Subcutaneous abdominal adipose tissue (tissue), 5 donors: ENCODE measurements around the gene DLG5.
A peak's percentile ranks its signal among the peaks of the same experiment; 100 is the strongest.

Source experiments
- H3K27ac ChIP-seq: one replicate; pipeline ENCODE4 v1.7.0; 2013; ENCODE audit warnings: low read depth, mild to moderate bottlenecking, inconsistent platforms, low read length, moderate library complexity
- H3K27me3 ChIP-seq, 5 donors: one replicate each; pipeline ENCODE4 v1.7.0; 2013; ENCODE audit warnings: low read length in 5 of 5, inconsistent platforms in 1 of 5; ENCODE audit not compliant: control insufficient read depth in 5 of 5, insufficient read depth in 4 of 5
- H3K36me3 ChIP-seq, 5 donors: one replicate each; pipeline ENCODE4 v1.7.0; 2013; ENCODE audit warnings: low read length in 5 of 5; ENCODE audit not compliant: control insufficient read depth in 5 of 5, insufficient read depth in 5 of 5
- H3K4me1 ChIP-seq, 5 donors: one replicate each; pipeline ENCODE4 v1.7.0; 2013; ENCODE audit warnings: low read length in 5 of 5, mild to moderate bottlenecking in 3 of 5, moderate library complexity in 1 of 5; ENCODE audit not compliant: control insufficient read depth in 5 of 5, insufficient read depth in 5 of 5
- H3K4me3 ChIP-seq, 5 donors: one replicate each; pipeline ENCODE4 v1.7.0; 2013; ENCODE audit warnings: low read length in 5 of 5, low read depth in 1 of 5
- H3K9ac ChIP-seq, 5 donors: one replicate each; pipeline ENCODE4 v1.7.0; 2013; ENCODE audit warnings: low read length in 5 of 5, mild to moderate bottlenecking in 4 of 5, moderate library complexity in 3 of 5
- H3K9me3 ChIP-seq, 5 donors: one replicate each; pipeline ENCODE4 v1.7.0; 2013; ENCODE audit warnings: low read length in 5 of 5; ENCODE audit not compliant: control insufficient read depth in 5 of 5
- donor health status: healthy.
- donor health status: healthy.
- donor health status: healthy.
- donor health status: healthy.
- donor health status: healthy.

Gene DLG5

GRCh38 chr10:77849039-77849664, 77.4 kb downstream of the DLG5 start:
- Histone ChIP-seq H3K27me3 (peaks cover 0 to 4% (median 0%) of the 10 kb centered on the region in 5 donors), H3K9me3 (no peaks in the 10 kb centered on the region), H3K9ac (no peak overlapping the region), H3K4me1 (peaks cover 7 to 15% (median 9%) of the 10 kb centered on the region in 5 donors), H3K36me3 (peaks cover 0 to 33% (median 29%) of the 10 kb centered on the region in 5 donors), H3K4me3 (no peak overlapping the region), H3K27ac (no peak overlapping the region)

- H3K9me3 ChIP-seq: no peaks in the 10 kb centered on the region
- H3K27ac ChIP-seq: peak overlapping the region; percentile 90
- peaks cover 0 to 36% (median 28%) of the 10 kb centered on the region in 5 donors for H3K36me3 ChIP-seq
- H3K4me1 ChIP-seq: peaks cover 7 to 15% (median 9%) of the 10 kb centered on the region in 5 donors
- peak overlapping the region in 2 of 5 donors; percentile 45 to 81 for H3K9ac ChIP-seq
- H3K27me3 ChIP-seq: peaks cover 0 to 4% (median 0%) of the 10 kb centered on the region in 5 donors
- H3K4me3 ChIP-seq: no peak overlapping the region
These were observed 79.7 kb downstream of the DLG5 start for GRCh38 chr10:77846718-77847311.

- Histone ChIP-seq H3K9me3 (no peaks in the 10 kb centered on the region), H3K9ac (no peak overlapping the region), H3K4me3 (no peak overlapping the region), H3K36me3 (peaks cover 0 to 40% (median 34%) of the 10 kb centered on the region in 5 donors), H3K27me3 (peaks cover 0 to 4% (median 0%) of the 10 kb centered on the region in 5 donors), H3K4me1 (peaks cover 7 to 12% (median 9%) of the 10 kb centered on the region in 5 donors), H3K27ac (no peak overlapping the region)
These were observed 81.1 kb downstream of the DLG5 start for GRCh38 chr10:77845451-77845850.

- H3K4me3 ChIP-seq: no peak overlapping the region
- H3K9me3 ChIP-seq: no peaks in the 10 kb centered on the region
- peaks cover 0 to 40% (median 34%) of the 10 kb centered on the region in 5 donors for H3K36me3 ChIP-seq
- H3K27me3 ChIP-seq: peaks cover 0 to 4% (median 0%) of the 10 kb centered on the region in 5 donors
- H3K27ac ChIP-seq: no peak overlapping the region
- H3K9ac ChIP-seq: peak overlapping the region in 1 of 5 donors; percentile 39
- peaks cover 7 to 12% (median 9%) of the 10 kb centered on the region in 5 donors for H3K4me1 ChIP-seq
These were observed 81.7 kb downstream of the DLG5 start for GRCh38 chr10:77844713-77845445.

GRCh38 chr10:77844177-77844576, 82.4 kb downstream of the DLG5 start:
- peaks cover 0 to 42% (median 34%) of the 10 kb centered on the region in 5 donors for H3K36me3 ChIP-seq
- H3K27ac ChIP-seq: no peak overlapping the region
- H3K4me3 ChIP-seq: no peak overlapping the region
- no peaks in the 10 kb centered on the region for H3K9me3 ChIP-seq
- peaks cover 7 to 12% (median 9%) of the 10 kb centered on the region in 5 donors for H3K4me1 ChIP-seq
- H3K9ac ChIP-seq: peak overlapping the region in 2 of 5 donors; percentile 3 to 39
- H3K27me3 ChIP-seq: peaks cover 0 to 4% (median 0%) of the 10 kb centered on the region in 5 donors

- Histone ChIP-seq H3K36me3 (peaks cover 0 to 51% (median 37%) of the 10 kb centered on the region in 5 donors), H3K27me3 (peaks cover 0 to 4% (median 0%) of the 10 kb centered on the region in 5 donors), H3K4me1 (peaks cover 7 to 12% (median 9%) of the 10 kb centered on the region in 5 donors), H3K27ac (no peak overlapping the region), H3K9ac (no peak overlapping the region), H3K9me3 (no peaks in the 10 kb centered on the region), H3K4me3 (no peak overlapping the region)
These were observed 83.3 kb downstream of the DLG5 start for GRCh38 chr10:77843264-77843663.

GRCh38 chr10:77842652-77843212, 83.8 kb downstream of the DLG5 start:
- no peak overlapping the region for H3K27ac ChIP-seq
- peaks cover 0 to 57% (median 42%) of the 10 kb centered on the region in 5 donors for H3K36me3 ChIP-seq
- peaks cover 9 to 15% (median 10%) of the 10 kb centered on the region in 5 donors for H3K4me1 ChIP-seq

GRCh38 chr10:77841711-77842375, 84.7 kb downstream of the DLG5 start:
- no peak overlapping the region for H3K4me3 ChIP-seq
- peaks cover 2 to 9% (median 3%) of the 10 kb centered on the region in 5 donors for H3K4me1 ChIP-seq
- no peak overlapping the region for H3K9ac ChIP-seq
- H3K27ac ChIP-seq: no peak overlapping the region
- H3K27me3 ChIP-seq: peaks cover 0 to 2% (median 0%) of the 10 kb centered on the region in 5 donors
- H3K36me3 ChIP-seq: peaks cover 0 to 61% (median 42%) of the 10 kb centered on the region in 5 donors
- H3K9me3 ChIP-seq: no peaks in the 10 kb centered on the region

More at GRCh38 chr10:77842652-77843212, 83.8 kb downstream of the DLG5 start:
- no peaks in the 10 kb centered on the region for H3K9me3 ChIP-seq
- H3K27me3 ChIP-seq: peaks cover 0 to 4% (median 0%) of the 10 kb centered on the region in 5 donors
- H3K4me3 ChIP-seq: no peak overlapping the region
- H3K9ac ChIP-seq: no peak overlapping the region

- Histone ChIP-seq H3K36me3 (peaks cover 0 to 62% (median 42%) of the 10 kb centered on the region in 5 donors), H3K27me3 (no peaks in the 10 kb centered on the region), H3K4me1 (peaks cover 3 to 16% (median 6%) of the 10 kb centered on the region in 5 donors), H3K9ac (no peak overlapping the region), H3K4me3 (no peak overlapping the region), H3K9me3 (no peaks in the 10 kb centered on the region), H3K27ac (no peak overlapping the region)
These were observed 85.9 kb downstream of the DLG5 start for GRCh38 chr10:77840636-77841035.
